ENCODE measurements around the gene GABRD.

GABRD gene

GRCh38 chr1:2018217-2019171 lies 651 bp upstream of the GABRD start:
- DNase-seq (ENCODE audit: low read depth), result no peak

- DNase-seq (ENCODE audit: low read depth), result no peak
Observed at GRCh38 chr1:2019571-2020309, 595 bp downstream of the GABRD start.

DNA sequence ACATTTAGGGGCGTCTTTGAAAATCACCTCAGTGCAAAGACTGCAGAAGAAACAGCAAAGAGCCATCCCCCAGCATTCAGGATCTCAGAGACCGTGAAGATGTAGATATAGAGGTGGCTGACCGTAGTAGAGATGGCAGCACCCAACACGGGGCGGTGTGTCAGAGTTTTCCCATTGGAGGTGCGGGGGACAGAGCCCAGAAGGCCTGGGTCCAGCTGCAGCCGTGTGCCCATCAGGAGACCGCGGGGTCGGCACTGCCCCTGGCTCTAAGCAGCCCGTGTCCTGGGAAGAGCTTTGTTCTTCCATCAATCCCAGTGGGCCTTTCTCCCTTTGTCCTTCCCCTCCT lies 1.1 kb downstream of the GABRD start:
- DNase-seq (ENCODE audit: low read depth), result no peak

- DNase-seq (ENCODE audit: low read depth), result no peak
Observed at GRCh38 chr1:2021550-2021949, 2.4 kb downstream of the GABRD start.

GRCh38 chr1:2022063-2022770 lies 3.1 kb downstream of the GABRD start:
- no peak for DNase-seq (ENCODE audit: low read depth)

- DNase-seq (ENCODE audit: low read depth), result no peak
Observed at GRCh38 chr1:2023187-2023586, 4.0 kb downstream of the GABRD start.

GRCh38 chr1:2024451-2024850 lies 5.3 kb downstream of the GABRD start:
- DNase-seq (ENCODE audit: low read depth), result no peak

DNA sequence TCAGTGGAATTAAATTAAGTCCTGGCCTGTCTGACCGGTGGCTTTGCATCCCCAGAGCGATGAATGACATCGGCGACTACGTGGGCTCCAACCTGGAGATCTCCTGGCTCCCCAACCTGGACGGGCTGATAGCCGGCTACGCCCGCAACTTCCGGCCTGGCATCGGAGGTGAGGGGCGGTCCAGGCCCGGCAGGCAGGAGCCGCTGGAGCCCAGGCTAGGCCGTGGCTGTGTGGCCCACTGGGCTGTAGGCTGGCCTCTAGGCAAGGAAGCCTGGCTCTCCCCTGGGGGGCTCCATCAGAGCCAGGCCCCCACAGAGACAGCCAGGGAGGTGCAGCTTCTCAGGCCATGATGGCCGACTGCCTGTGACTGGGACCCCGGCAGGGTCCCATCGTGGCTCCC lies 5.7 kb downstream of the GABRD start:
- no peak for DNase-seq (ENCODE audit: low read depth)

GRCh38 chr1:2025491-2025981 lies 6.4 kb downstream of the GABRD start:
- DNase-seq (ENCODE audit: low read depth), result no peak

- DNase-seq (ENCODE audit: low read depth), result no peak
Observed at GRCh38 chr1:2027961-2028583, 8.9 kb downstream of the GABRD start.

GRCh38 chr1:2028870-2029560 lies 9.9 kb downstream of the GABRD start:
- no peak for DNase-seq (ENCODE audit: low read depth)

DNA sequence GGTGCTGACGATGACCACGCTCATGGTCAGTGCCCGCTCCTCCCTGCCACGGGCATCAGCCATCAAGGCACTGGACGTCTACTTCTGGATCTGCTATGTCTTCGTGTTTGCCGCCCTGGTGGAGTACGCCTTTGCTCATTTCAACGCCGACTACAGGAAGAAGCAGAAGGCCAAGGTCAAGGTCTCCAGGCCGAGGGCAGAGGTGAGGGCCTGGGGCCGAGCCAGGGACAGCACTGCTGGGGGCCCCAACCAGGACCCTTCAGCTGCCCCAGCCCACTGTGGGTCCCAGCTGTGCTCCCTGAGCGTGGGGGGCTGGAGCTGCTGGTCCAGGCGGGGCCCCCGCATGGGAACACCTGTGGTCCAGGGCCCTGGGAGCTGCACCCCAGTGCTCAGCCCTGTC lies 10.4 kb downstream of the GABRD start:
- no peak for DNase-seq (ENCODE audit: low read depth)

DNA sequence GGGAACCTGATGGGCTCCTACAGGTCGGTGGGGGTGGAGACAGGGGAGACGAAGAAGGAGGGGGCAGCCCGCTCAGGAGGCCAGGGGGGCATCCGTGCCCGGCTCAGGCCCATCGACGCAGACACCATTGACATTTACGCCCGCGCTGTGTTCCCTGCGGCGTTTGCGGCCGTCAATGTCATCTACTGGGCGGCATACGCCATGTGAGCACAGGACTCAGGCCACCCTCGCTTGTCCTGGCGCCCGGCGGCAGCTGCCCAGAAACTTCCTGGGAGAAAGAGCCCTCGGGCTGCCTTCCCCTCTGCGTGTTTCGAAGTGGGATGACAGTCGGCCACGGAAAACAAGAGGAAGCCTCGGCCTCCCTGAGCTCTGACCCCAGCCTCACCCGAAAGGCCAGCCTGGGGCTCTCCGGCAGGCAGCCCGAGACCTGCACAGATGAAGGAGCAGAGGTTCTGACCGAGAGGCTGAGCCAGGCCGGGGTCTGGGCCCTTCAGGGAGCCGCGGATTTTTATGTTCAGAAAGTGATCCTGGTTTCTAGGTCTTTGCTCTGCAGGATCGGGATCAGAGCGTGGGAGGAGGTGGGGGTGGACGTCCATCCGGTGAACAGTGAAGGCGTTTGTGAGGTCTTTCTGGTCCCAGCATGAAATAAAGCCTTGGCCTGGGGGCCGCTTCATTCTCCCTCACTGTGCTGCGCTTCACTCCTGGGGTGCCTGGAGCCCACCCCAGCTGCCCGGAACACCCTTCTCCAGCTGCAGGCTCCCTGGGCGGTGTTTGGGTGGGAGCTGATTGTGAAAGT lies 11.1 kb downstream of the GABRD start:
- no peak for DNase-seq (ENCODE audit: low read depth)

GRCh38 chr1:2031546-2032540 lies 12.7 kb downstream of the GABRD start:
- DNase-seq (ENCODE audit: low read depth), result no peak

DNA sequence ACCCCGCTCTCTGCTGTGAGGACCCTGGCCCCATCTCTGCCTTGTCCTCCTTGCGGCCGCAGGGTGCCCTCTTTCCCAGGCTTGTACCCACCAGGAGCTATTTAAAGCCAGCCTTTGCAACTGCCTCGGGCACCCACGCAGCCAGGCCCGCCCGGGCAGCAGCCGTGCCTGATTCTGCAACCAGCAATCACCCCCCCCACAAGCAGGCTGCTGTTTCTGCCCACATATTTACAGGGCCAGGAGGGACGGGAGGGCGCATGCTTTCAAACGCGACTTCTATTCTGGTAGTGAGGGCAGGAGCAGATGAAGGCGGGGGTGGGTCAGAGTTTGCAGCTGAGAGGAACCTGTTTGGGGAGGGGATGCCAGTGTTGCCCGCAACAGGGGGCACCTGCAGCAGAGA lies 13.6 kb downstream of the GABRD start:
- DNase-seq (ENCODE audit: low read depth), result no peak

DNA sequence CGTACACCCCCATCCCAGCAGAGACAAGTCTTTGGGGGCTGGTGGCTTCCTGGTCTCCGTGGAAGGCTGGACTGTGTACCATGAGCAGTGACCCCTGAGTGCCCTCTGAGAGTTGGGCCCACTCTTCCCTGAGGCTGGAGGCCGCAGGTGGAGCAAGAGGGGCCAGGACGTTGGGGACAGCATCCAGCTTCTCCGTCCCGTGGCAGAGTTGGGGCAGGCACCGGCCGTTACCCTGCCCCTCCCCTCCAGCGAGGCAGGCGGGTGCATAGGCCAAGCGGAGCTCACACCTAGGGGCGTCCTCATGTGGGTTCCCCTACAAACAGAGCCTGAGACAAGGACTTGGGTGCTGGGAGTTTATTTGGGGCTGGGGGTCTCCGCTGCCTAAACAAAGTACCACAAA lies 14.0 kb downstream of the GABRD start:
- no peak for DNase-seq (ENCODE audit: low read depth)

DNA sequence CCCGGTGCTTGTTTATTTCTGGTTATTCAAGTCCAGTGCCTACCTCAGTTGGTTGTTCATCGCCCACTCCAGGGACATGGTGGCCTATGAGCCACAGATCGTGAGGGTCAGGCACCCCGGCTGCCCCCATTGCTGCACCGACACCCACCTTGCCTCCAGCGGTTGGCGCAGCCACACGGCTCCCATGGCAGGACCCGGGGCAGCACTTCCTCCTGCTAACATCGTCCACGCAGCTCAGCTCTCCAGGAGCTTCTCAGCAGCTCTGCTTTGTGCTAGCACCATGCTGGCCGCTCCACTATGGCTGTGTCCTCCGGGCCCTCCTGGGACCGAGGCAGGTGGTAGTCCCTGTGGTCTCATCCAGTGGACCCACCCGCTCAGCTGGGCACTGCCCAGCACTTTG lies 17.1 kb downstream of the GABRD start:
- no peak for DNase-seq (ENCODE audit: low read depth)

DNA sequence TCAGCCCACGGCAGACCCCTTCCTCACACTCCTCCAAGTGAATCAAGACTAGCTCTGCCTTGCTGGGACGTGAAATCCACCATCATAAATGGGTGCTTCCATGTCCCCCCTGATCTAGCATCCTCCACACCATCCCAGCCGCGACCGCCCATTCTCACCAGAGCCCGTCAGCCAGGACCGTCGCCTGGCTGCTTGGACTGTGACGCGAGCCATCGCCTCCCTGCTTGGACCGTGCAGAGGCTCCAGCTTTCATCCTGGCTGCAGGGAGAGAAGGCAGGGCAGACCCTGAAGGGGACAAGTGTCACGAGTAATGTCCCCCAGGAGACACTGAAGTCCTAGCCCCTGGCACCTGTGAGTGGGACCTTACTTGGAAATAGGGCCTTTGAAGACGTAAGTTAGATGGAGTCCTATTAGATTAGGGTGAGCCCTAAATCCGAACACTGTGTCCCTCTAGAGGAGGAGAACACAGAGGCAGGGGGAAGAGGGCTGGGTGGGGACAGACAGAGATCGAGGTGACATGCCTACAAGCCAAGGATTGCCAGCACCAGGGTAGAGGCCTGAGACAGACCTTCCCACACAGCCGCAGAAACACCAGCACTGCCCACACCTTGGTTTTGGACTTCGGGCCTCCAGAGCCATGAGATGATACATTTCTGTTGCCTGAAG lies 18.3 kb downstream of the GABRD start:
- no peak for DNase-seq (ENCODE audit: low read depth)

GRCh38 chr1:2038229-2038628 lies 19.1 kb downstream of the GABRD start:
- DNase-seq (ENCODE audit: low read depth), result no peak
